ENCODE data around the gene MTUS2. TPM values are rescaled to one million over a fixed set of nuclear protein-coding genes. Genes with fewer than 3 reads are reported as not detected.

MTUS2 gene
- polyA plus RNA-seq, 1 donor from 2014 or later, result 4.4 TPM

DNA sequence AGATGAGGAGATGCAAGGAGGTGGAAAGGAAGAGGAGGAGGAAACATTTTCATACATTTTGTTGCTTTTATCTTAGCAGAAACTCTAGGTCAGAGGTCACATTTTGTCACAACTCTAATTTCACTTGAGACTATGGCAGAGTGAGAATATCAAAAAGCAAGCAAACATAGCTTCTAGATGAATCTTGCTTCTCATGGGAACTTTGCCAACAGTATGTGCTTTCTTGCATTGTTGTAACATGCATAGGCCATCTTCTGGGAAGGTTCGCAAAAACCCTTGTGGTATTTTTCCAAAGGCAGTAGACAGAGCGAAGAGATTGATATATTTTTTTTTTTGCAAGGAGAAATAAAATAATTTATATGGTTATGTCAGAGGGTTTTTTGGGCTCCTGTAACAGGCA, 291.3 kb downstream of the MTUS2 start:
- no peak overlapping the region for H3K9ac ChIP-seq (ENCODE audit: low read length)
- no peaks in the 10 kb centered on the region for H3K79me2 ChIP-seq (replicated peaks; ENCODE audit: insufficient read depth, low read length)
- no peak overlapping the region for H3K27ac ChIP-seq (ENCODE audit: low read length)
- no peaks in the 10 kb centered on the region for H3K9me2 ChIP-seq (ENCODE audit: insufficient read depth, low read length)
- no peaks in the 10 kb centered on the region for H4K20me1 ChIP-seq (ENCODE audit: insufficient read depth)
- no peaks in the 10 kb centered on the region for H3K9me3 ChIP-seq (ENCODE audit: low read length)
- no peaks in the 10 kb centered on the region for H3F3A ChIP-seq (ENCODE audit: insufficient read depth, low read length, poor library complexity, severe bottlenecking)
- no peak overlapping the region for H3K4me2 ChIP-seq (ENCODE audit: low read length)
- no peak overlapping the region for H3K4me3 ChIP-seq (ENCODE audit: low read length)
- no peak for TF ChIP-seq EP300 (conservative IDR thresholded peaks at IDR 0.05; ENCODE audit: poor library complexity, severe bottlenecking)
- TF ChIP-seq, protein P1, sequence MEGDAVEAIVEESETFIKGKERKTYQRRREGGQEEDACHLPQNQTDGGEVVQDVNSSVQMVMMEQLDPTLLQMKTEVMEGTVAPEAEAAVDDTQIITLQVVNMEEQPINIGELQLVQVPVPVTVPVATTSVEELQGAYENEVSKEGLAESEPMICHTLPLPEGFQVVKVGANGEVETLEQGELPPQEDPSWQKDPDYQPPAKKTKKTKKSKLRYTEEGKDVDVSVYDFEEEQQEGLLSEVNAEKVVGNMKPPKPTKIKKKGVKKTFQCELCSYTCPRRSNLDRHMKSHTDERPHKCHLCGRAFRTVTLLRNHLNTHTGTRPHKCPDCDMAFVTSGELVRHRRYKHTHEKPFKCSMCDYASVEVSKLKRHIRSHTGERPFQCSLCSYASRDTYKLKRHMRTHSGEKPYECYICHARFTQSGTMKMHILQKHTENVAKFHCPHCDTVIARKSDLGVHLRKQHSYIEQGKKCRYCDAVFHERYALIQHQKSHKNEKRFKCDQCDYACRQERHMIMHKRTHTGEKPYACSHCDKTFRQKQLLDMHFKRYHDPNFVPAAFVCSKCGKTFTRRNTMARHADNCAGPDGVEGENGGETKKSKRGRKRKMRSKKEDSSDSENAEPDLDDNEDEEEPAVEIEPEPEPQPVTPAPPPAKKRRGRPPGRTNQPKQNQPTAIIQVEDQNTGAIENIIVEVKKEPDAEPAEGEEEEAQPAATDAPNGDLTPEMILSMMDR (IDR thresholded peaks at IDR 0.05; ENCODE audit: poor library complexity, severe bottlenecking), result no peak
- TF ChIP-seq SMC3 (conservative IDR thresholded peaks at IDR 0.05; ENCODE audit: poor library complexity), result no peak
- TF ChIP-seq MXI1 (conservative IDR thresholded peaks at IDR 0.05; ENCODE audit: poor library complexity, severe bottlenecking), result no peak
- no peak for TF ChIP-seq TAF1 (IDR thresholded peaks at IDR 0.05; ENCODE audit: low read depth)
- no peak for TF ChIP-seq POLR2AphosphoS5 (IDR thresholded peaks at IDR 0.05)
- TF ChIP-seq, protein P2, sequence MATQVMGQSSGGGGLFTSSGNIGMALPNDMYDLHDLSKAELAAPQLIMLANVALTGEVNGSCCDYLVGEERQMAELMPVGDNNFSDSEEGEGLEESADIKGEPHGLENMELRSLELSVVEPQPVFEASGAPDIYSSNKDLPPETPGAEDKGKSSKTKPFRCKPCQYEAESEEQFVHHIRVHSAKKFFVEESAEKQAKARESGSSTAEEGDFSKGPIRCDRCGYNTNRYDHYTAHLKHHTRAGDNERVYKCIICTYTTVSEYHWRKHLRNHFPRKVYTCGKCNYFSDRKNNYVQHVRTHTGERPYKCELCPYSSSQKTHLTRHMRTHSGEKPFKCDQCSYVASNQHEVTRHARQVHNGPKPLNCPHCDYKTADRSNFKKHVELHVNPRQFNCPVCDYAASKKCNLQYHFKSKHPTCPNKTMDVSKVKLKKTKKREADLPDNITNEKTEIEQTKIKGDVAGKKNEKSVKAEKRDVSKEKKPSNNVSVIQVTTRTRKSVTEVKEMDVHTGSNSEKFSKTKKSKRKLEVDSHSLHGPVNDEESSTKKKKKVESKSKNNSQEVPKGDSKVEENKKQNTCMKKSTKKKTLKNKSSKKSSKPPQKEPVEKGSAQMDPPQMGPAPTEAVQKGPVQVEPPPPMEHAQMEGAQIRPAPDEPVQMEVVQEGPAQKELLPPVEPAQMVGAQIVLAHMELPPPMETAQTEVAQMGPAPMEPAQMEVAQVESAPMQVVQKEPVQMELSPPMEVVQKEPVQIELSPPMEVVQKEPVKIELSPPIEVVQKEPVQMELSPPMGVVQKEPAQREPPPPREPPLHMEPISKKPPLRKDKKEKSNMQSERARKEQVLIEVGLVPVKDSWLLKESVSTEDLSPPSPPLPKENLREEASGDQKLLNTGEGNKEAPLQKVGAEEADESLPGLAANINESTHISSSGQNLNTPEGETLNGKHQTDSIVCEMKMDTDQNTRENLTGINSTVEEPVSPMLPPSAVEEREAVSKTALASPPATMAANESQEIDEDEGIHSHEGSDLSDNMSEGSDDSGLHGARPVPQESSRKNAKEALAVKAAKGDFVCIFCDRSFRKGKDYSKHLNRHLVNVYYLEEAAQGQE (IDR thresholded peaks at IDR 0.05; ENCODE audit: borderline replicate concordance), result no peak
- no peak for TF ChIP-seq RAD21 (conservative IDR thresholded peaks at IDR 0.05)
- no peak for TF ChIP-seq EZH2 (IDR thresholded peaks at IDR 0.05; ENCODE audit: borderline replicate concordance, insufficient read depth, low read length, poor library complexity, severe bottlenecking)
- no peaks in the 10 kb centered on the region for H3K27me3 ChIP-seq (ENCODE audit: insufficient read depth, low read depth, low read length)
- H2AFZ ChIP-seq (ENCODE audit: low read depth, low read length), result no peak overlapping the region
- no peaks in the 10 kb centered on the region for H3K36me3 ChIP-seq (ENCODE audit: insufficient read depth, low read length)

DNA sequence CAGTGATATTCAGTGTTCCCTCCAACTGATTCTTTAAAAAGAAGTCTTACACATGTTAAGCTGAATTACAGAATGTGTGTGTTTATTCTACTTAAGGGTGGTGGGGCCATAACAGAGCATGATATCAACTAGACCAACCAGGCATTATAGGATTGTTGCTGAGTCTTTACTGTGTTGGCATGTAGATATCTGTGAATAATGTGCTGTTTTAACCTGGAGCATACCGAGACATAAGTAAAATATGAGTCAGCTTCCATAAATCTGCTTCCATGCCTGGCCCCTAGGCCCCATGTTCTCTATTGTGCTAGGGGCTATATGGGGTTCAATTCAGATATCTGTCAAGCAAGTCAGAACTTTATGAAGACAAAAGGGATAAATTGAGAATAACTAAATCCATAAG, 295.7 kb downstream of the MTUS2 start:
- no peaks in the 10 kb centered on the region for H3K9me3 ChIP-seq (ENCODE audit: low read length)
- H3K9me2 ChIP-seq (ENCODE audit: insufficient read depth, low read length), result no peaks in the 10 kb centered on the region
- no peak overlapping the region for H2AFZ ChIP-seq (ENCODE audit: low read depth, low read length)
- H3K27me3 ChIP-seq (ENCODE audit: insufficient read depth, low read depth, low read length), result no peaks in the 10 kb centered on the region
- no peak overlapping the region for H3K4me3 ChIP-seq (ENCODE audit: low read length)
- no peaks in the 10 kb centered on the region for H3K36me3 ChIP-seq (ENCODE audit: insufficient read depth, low read length)
- H3F3A ChIP-seq (ENCODE audit: insufficient read depth, low read length, poor library complexity, severe bottlenecking), result no peaks in the 10 kb centered on the region
- TF ChIP-seq MXI1 (conservative IDR thresholded peaks at IDR 0.05; ENCODE audit: poor library complexity, severe bottlenecking) (no peak), SMC3 (conservative IDR thresholded peaks at IDR 0.05; ENCODE audit: poor library complexity) (no peak), POLR2AphosphoS5 (IDR thresholded peaks at IDR 0.05) (no peak), EP300 (conservative IDR thresholded peaks at IDR 0.05; ENCODE audit: poor library complexity, severe bottlenecking) (no peak), TAF1 (IDR thresholded peaks at IDR 0.05; ENCODE audit: low read depth) (no peak), RAD21 (conservative IDR thresholded peaks at IDR 0.05) (no peak), EZH2 (IDR thresholded peaks at IDR 0.05; ENCODE audit: borderline replicate concordance, insufficient read depth, low read length, poor library complexity, severe bottlenecking) (no peak)
- TF ChIP-seq, protein P2 (IDR thresholded peaks at IDR 0.05; ENCODE audit: borderline replicate concordance), result no peak
- TF ChIP-seq, protein P1 (IDR thresholded peaks at IDR 0.05; ENCODE audit: poor library complexity, severe bottlenecking), result no peak
- H3K4me2 ChIP-seq (ENCODE audit: low read length), result no peak overlapping the region
- no peaks in the 10 kb centered on the region for H4K20me1 ChIP-seq (ENCODE audit: insufficient read depth)
- no peak overlapping the region for H3K9ac ChIP-seq (ENCODE audit: low read length)
- H3K27ac ChIP-seq (ENCODE audit: low read length), result no peak overlapping the region
- no peaks in the 10 kb centered on the region for H3K79me2 ChIP-seq (replicated peaks; ENCODE audit: insufficient read depth, low read length)

Measured in neural cell (in vitro differentiated cells).